ENCODE data around the gene YES1.
"Not testable (repeated sequence)": the region's sequence is repeated elsewhere in the genome, so short reads cannot be mapped to it uniquely, and the experiment has no call there.

The YES1 gene

GRCh38 chr18:730692-731091 is 81.3 kb downstream of the YES1 start:
- no peak for DNase-seq (ENCODE audit: low read depth in 1 of 2, low spot score in 1 of 2)

- not testable (repeated sequence) for DNase-seq (ENCODE audit: low read depth in 1 of 2, low spot score in 1 of 2)
These were observed 81.9 kb downstream of the YES1 start for GRCh38 chr18:730120-730519.

- DNase-seq (ENCODE audit: low read depth in 1 of 2, low spot score in 1 of 2), result no peak
These were observed 86.4 kb downstream of the YES1 start for GRCh38 chr18:725646-726045.

- no peak for DNase-seq (ENCODE audit: low read depth in 1 of 2, low spot score in 1 of 2)
These were observed 88.4 kb downstream of the YES1 start for GRCh38 chr18:723541-724080.

GRCh38 chr18:717003-717402 is 95.0 kb downstream of the YES1 start:
- no peak for DNase-seq (ENCODE audit: low read depth in 1 of 2, low spot score in 1 of 2)

- DNase-seq (ENCODE audit: low read depth in 1 of 2, low spot score in 1 of 2), result no peak
These were observed 96.4 kb downstream of the YES1 start for GRCh38 chr18:715626-716025.

- no peak for DNase-seq (ENCODE audit: low read depth in 1 of 2, low spot score in 1 of 2)
These were observed 98.9 kb downstream of the YES1 start for GRCh38 chr18:713135-713490.

GRCh38 chr18:712401-713134 is 99.5 kb downstream of the YES1 start, which contains the start of gene ENOSF1:
ENOSF1 (minus strand) TSS chr18:712630; CDS start chr18:712587, 43 bp downstream.
- DNase-seq (ENCODE audit: low read depth in 1 of 2, low spot score in 1 of 2), result peak; percentile 50 to 81

- peak; percentile 28 to 50 for DNase-seq (ENCODE audit: low read depth in 1 of 2, low spot score in 1 of 2)
These were observed 100.2 kb downstream of the YES1 start for GRCh38 chr18:711657-712400.

GRCh38 chr18:711310-711656 is 100.8 kb downstream of the YES1 start:
- no peak for DNase-seq (ENCODE audit: low read depth in 1 of 2, low spot score in 1 of 2)

GRCh38 chr18:710418-711300 is 101.4 kb downstream of the YES1 start:
- no peak for DNase-seq (ENCODE audit: low read depth in 1 of 2, low spot score in 1 of 2)

GRCh38 chr18:709771-710170 is 102.3 kb downstream of the YES1 start:
- no peak for DNase-seq (ENCODE audit: low read depth in 1 of 2, low spot score in 1 of 2)

GRCh38 chr18:708096-708495 is 103.9 kb downstream of the YES1 start:
- DNase-seq (ENCODE audit: low read depth in 1 of 2, low spot score in 1 of 2), result no peak

- no peak for DNase-seq (ENCODE audit: low read depth in 1 of 2, low spot score in 1 of 2)
These were observed 105.6 kb downstream of the YES1 start for GRCh38 chr18:706405-706804.

GRCh38 chr18:703213-703967 is 108.7 kb downstream of the YES1 start:
- DNase-seq (ENCODE audit: low read depth in 1 of 2, low spot score in 1 of 2), result no peak

GRCh38 chr18:697800-698199 is 114.2 kb downstream of the YES1 start:
- DNase-seq (ENCODE audit: low read depth in 1 of 2, low spot score in 1 of 2), result no peak

GRCh38 chr18:697012-697411 is 115.0 kb downstream of the YES1 start:
- DNase-seq (ENCODE audit: low read depth in 1 of 2, low spot score in 1 of 2), result no peak

GRCh38 chr18:693466-694187 is 118.4 kb downstream of the YES1 start:
- DNase-seq (ENCODE audit: low read depth in 1 of 2, low spot score in 1 of 2), result no peak

GRCh38 chr18:692824-693223 is 119.2 kb downstream of the YES1 start:
- no peak for DNase-seq (ENCODE audit: low read depth in 1 of 2, low spot score in 1 of 2)

- DNase-seq (ENCODE audit: low read depth in 1 of 2, low spot score in 1 of 2), result no peak
These were observed 123.7 kb downstream of the YES1 start for GRCh38 chr18:688323-688722.

All from stimulated activated CD4-positive, alpha-beta T cell treated with anti-CD3 and anti-CD28 coated beads, Interleukin-15, amount 100 ng/mL, for 1 hour (primary cell).